Prostate gland (tissue), 2 donors: Measurements from ENCODE around the gene BCHE.

ENCODE experiments used
- POLR2A ChIP-seq: fragments of 450-650 bp; IDR thresholded peaks from one replicate; pipeline ENCODE4 v1.6.1; 2016; ENCODE audit warnings: antibody characterized with exemption, mild to moderate bottlenecking
- TF ChIP-seq, protein P1 (sequence below), 4 experiments: fragments of 200-600 bp in 2 of 4; fragments of 450-650 bp in 2 of 4; sonication (generic) in 2 of 4; IDR thresholded peaks; 1 replicate in 3 of 4; 2 replicates in 1 of 4; pipeline ENCODE4 v1.5.1; 2016 to 2019; ENCODE audit warnings: antibody characterized with exemption in 4 of 4, mild to moderate bottlenecking in 2 of 4, moderate library complexity in 2 of 4

DNA sequence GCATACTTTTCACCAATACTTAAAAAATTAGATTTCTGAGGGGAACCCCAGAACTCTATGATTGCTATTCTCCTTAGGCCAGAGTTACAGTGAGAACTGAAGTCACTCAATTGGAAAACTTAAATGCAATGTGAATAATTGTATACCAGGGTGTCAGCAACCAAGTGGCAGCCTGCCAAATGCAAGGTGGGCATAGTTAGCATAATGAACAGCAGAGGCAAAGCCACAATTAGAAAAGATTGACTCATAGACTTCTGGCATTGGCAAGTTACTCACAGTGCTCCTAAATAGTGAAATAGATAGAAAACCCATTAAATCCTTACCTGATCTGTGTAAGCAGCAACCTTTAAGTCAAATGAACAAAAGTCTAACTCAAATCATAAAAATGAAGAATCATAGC lies 94.9 kb downstream of the BCHE start:
- TF ChIP-seq, protein P1, sequence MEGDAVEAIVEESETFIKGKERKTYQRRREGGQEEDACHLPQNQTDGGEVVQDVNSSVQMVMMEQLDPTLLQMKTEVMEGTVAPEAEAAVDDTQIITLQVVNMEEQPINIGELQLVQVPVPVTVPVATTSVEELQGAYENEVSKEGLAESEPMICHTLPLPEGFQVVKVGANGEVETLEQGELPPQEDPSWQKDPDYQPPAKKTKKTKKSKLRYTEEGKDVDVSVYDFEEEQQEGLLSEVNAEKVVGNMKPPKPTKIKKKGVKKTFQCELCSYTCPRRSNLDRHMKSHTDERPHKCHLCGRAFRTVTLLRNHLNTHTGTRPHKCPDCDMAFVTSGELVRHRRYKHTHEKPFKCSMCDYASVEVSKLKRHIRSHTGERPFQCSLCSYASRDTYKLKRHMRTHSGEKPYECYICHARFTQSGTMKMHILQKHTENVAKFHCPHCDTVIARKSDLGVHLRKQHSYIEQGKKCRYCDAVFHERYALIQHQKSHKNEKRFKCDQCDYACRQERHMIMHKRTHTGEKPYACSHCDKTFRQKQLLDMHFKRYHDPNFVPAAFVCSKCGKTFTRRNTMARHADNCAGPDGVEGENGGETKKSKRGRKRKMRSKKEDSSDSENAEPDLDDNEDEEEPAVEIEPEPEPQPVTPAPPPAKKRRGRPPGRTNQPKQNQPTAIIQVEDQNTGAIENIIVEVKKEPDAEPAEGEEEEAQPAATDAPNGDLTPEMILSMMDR (IDR thresholded peaks at IDR 0.05), result no peak
- TF ChIP-seq POLR2A, result no peak
